Hair follicle dermal papilla cell (primary cell): ENCODE results near the gene CCM2. TPM values are rescaled to one million over a fixed set of nuclear protein-coding genes. Genes with fewer than 3 reads are reported as not detected.

Experiments used
- small RNA-seq: library from RNA; depleted of rRNA; stranded (forward); fragments of <200 nt; gene quantifications from one replicate; pipeline ENCODE3, GENCODE V24; 2012
- total RNA-seq: library from RNA; depleted of rRNA; stranded (reverse); fragments of >200 nt; gene quantifications from 2 replicates; pipeline ENCODE4 v1.2.3, GENCODE V29; 2012

CCM2 gene
- 45.8 and 47.5 TPM in 2 replicates for total RNA-seq

GRCh38 chr7:45000093-45001032, at the start of gene CCM2:
Gene CCM2 (plus strand): TSS chr7:45000201. CDS start chr7:45000334, 133 bp downstream.

GRCh38 chr7:44978511-44979366, 21.3 kb upstream of the CCM2 start, which contains the start of gene MYO1G:
Gene MYO1G (minus strand): TSS chr7:44979015. CDS start chr7:44978961, 54 bp downstream.

DNA sequence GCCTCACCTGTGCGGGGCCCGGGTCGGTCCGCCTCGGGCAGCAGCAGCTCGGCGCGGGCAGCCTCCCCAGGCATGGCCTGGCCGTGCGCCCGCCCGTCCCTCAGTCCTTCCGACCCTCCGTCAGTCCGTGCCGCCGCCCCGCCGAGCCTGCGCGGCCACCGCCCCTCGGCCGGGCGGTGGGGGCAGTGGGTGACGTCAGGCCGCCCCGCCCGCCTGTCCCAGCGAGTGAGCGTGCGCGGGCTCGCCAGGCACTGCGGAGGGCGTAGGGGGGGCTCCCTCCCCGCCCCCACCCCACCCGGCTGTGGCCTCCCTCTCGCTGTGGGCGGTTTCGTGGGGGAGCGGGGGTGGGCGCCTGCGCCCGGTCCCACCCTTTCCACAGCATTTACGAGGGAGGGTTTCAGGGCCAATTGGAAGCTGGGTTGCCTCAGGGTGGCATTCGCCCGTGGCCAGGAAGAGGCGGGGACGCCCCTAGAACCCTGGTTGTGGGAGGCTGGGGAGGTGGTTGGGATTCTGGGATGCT, 88.9 kb downstream of the CCM2 start, which contains the start of gene NACAD:
TSS of gene NACAD (minus strand) at position 149 of the 520 bp plus-strand sequence. CDS start at position 74, 75 bp downstream.

DNA sequence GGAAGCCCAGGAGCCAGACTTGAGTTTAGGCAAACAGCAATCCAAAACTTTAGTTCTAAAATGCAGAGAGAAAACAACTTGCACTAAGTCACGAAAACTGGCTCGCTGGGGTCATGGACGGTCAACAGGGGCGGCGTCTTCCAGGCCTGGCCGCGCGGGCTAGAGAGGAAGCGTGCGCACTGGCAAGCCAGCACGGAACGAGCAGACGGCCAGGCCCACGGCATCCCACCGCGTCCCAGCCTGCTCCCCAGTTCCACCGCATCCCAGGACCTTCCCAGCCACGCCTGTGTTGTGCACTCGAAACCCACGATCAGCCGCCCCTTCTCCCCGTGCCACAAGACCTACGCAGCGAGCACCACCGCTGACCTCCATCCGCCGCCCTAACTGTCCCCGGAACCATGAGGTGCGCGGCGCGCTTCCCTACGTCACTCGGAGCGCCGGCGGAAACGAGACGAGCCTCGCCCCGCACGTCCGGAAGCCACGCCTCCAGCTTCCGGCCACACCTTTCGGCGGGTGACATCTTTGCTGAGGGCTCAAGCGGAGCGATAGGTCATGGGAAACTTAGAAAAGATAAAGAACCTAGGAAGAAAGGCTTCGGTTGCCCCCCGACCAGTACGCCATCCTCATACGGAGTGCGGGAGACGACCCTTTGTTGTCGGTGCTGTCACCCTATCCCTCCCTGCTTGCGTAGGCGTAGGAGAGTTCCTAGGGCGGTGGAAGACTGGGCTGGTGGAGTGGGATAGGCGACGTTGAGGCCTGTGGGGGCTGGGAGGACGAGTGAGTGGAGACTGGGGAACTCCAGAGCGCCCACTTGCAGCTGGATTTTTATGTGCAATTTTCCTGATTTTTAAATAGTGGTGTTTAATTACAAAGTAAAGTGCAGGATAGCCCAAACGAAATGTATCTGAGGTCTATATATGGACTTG, 111.6 kb downstream of the CCM2 start, which contains the start of gene TBRG4:
TSS of gene TBRG4 (minus strand) at position 400 of the 926 bp plus-strand sequence. CDS start 2,460 bp downstream, outside the sequence.

Small RNA genes within 50 kb of the gene (small RNA-seq; reads per million reads assigned to genes)
- gene SNORA5A, result 114 reads per million, percentile 98 among the genes with 10 or more reads in this experiment
- gene SNORA5B, result not detected
- gene SNORA5C, result 33.7 reads per million, percentile 96 among the genes with 10 or more reads in this experiment

Other genes with a start within 250 kb of the CCM2 start
- gene PPIA, start 203.5 kb upstream of the CCM2 start, total RNA-seq, result 1,287 and 2,165 TPM in 2 replicates
- 98.4 and 102 TPM in 2 replicates for gene H2AZ2, start 152.1 kb upstream of the CCM2 start, total RNA-seq
- 19.9 and 23.7 TPM in 2 replicates for gene PURB, start 114.7 kb upstream of the CCM2 start, total RNA-seq
- gene MYO1G, start 21.2 kb upstream of the CCM2 start, total RNA-seq, result 0.12 and 0.16 TPM in 2 replicates
- 3.5 and 4.5 TPM in 2 replicates for gene NACAD, start 88.8 kb downstream of the CCM2 start, total RNA-seq
- 50.3 and 56.5 TPM in 2 replicates for gene TBRG4, start 111.5 kb downstream of the CCM2 start, total RNA-seq
- 0.24 TPM in 1 of 2 replicates, not detected in the other for gene RAMP3, start 157.6 kb downstream of the CCM2 start, total RNA-seq